Measurements from ENCODE around the gene SNX1.
"Not testable (repeated sequence)": the region's sequence is repeated elsewhere in the genome, so short reads cannot be mapped to it uniquely, and the experiment has no call there.

GRCh38 chr15:64053674-64054073 is 42.1 kb upstream of the SNX1 start:
- TF ChIP-seq CTCF (conservative IDR thresholded peaks at IDR 0.05); ZFX (IDR thresholded peaks at IDR 0.05): not testable (repeated sequence)

Measured in C4-2B (cell line).